ENCODE data around the gene USF2.

GRCh38 chr19:35299523-35300338 is 31.0 kb downstream of the USF2 start:
- TF ChIP-seq CTCF (IDR thresholded peaks at IDR 0.05; ENCODE audit: low read depth, low read length) (no peak), EZH2phosphoT487 (IDR thresholded peaks at IDR 0.05; ENCODE audit: low read depth) (no peak)
